GM10847 (cell line): ENCODE results near the gene IKZF3.

Source experiments
- POLR2A ChIP-seq: IDR thresholded peaks from 2 replicates; pipeline ENCODE4 v1.6.1; 2011; ENCODE audit not compliant: insufficient read length; ENCODE audit errors: extremely low read depth

Gene IKZF3

DNA sequence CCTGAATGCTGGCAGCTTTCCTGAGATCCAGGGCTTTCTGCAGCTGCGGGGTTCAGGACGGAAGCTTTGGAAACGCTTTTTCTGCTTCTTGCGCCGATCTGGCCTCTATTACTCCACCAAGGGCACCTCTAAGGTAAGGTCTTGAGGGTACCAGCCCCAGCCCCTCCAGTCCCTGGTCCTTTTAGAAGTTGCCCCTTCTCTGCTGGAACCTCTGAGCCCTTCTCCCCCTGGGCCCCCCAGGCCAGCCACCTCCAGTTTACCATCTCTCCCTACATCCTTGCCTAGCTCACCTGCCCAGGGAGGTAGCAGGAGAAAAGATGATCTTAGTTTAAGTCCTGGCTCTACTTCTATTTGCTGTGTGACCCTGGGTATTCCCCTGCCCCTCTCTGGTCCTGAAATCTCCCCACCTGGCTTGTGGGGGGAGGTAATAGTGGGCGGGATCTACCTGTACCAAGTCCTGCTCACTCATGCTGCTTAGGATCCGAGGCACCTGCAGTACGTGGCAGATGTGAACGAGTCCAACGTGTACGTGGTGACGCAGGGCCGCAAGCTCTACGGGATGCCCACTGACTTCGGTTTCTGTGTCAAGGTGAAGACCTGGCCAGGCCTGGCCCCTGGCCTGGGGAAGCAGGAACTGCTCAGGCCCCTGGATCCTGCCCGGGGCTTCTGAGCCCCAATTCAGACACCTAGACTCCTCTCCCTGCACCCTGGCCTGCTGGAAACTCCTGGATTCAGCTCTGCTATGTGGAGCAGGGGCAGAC is 119.9 kb downstream of the IKZF3 start:
- no peak for TF ChIP-seq POLR2A

DNA sequence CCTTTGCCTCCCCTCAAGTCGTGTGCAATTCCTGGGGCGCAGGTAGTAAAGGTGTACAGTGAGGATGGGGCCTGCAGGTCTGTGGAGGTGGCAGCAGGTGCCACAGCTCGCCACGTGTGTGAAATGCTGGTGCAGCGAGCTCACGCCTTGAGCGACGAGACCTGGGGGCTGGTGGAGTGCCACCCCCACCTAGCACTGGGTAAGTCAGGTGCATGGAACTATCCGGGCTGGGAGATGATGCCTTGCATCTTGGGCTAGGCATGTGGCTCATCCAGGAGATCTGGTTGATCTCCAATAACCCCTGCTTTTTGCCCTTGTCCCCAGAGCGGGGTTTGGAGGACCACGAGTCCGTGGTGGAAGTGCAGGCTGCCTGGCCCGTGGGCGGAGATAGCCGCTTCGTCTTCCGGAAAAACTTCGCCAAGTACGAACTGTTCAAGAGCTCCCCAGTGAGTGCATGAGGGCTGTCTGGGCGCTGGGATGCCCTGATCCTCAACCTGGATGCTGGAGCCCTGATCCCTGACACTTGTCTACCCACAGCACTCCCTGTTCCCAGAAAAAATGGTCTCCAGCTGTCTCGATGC is 121.2 kb downstream of the IKZF3 start:
- TF ChIP-seq POLR2A, result no peak

DNA sequence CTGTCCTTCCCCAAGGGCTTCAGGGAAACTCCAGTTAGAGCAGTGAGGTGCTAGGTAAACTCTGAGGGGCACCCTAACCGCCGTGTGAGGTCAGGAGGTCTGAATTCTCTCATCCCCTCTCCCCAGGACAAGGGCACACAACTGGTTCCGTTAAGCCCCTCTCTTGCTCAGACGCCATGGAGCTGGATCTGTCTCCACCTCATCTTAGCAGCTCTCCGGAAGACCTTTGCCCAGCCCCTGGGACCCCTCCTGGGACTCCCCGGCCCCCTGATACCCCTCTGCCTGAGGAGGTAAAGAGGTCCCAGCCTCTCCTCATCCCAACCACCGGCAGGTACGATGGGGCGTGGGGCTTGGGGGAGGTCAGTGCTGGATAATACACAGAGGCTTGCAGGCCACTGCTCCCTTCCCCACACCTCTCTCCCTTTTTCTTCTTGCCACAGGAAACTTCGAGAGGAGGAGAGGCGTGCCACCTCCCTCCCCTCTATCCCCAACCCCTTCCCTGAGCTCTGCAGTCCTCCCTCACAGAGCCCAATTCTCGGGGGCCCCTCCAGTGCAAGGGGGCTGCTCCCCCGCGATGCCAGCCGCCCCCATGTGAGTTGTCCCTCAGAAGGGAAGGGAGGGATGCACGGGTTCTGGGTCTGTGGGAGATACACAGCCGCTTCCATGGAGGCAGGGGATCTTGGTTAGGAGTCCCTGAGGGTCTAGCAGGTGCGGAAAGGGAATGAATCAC is 121.8 kb downstream of the IKZF3 start:
- TF ChIP-seq POLR2A, result no peak

DNA sequence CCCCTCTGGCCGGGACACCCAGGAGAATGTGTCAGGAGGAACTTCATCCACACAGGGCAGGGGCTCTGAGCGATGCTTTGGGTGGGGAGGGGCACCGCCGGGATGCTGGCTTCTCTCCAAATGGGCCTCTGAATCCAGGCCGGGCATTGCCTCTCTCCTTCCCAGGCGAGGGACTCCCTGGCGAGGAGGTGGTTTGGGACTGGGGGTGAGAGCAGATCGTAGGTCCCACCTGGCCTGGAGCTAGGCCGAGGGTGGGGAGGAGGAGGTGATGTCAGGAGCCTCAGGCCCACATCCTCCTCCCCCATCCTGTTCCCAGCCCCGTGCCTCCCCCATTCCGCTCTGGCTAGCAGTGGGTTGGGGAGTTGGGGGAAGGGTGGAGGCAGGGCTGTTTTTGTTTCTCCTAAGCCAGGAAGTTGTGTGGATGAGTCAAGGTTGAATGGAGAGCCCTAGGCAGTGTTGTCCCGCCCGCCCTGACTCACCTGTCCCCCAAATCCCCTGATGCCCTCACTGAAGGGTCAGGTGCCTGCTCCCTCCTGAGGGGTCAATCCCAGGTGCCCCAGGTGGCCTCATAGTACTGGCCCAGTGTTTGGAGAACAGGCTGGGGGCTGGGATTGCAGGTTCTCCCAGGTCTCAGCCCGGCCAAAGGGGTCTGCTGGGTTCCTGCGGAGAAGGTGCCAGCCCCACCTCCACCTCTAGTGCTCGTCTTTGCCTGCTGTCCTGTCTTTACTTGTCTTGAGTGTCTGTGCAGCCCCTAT is 123.6 kb downstream of the IKZF3 start:
- no peak for TF ChIP-seq POLR2A

DNA sequence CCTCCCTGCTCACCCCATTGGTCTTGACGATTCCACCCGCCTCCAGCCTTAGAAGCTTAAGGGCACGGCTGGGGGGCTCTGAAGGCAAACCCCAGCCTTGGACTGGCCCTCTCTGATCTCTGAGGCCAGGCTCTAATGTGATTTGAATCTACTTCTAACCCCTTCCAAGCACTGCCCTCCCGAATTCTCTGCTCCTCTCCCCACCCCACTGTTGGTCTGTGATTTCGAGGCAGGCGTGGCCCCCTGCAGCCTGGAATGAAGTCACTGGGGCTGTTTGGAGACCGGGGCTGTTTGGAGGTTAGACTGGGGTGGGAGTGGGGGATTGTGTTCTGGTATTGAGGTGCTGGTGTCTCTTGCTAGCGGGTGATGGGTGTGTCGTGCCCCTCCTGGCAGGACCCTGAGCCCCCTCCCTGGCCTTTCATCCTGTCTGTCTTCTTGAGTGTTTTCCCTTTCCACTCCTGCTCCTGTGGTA is 124.2 kb downstream of the IKZF3 start:
- no peak for TF ChIP-seq POLR2A

DNA sequence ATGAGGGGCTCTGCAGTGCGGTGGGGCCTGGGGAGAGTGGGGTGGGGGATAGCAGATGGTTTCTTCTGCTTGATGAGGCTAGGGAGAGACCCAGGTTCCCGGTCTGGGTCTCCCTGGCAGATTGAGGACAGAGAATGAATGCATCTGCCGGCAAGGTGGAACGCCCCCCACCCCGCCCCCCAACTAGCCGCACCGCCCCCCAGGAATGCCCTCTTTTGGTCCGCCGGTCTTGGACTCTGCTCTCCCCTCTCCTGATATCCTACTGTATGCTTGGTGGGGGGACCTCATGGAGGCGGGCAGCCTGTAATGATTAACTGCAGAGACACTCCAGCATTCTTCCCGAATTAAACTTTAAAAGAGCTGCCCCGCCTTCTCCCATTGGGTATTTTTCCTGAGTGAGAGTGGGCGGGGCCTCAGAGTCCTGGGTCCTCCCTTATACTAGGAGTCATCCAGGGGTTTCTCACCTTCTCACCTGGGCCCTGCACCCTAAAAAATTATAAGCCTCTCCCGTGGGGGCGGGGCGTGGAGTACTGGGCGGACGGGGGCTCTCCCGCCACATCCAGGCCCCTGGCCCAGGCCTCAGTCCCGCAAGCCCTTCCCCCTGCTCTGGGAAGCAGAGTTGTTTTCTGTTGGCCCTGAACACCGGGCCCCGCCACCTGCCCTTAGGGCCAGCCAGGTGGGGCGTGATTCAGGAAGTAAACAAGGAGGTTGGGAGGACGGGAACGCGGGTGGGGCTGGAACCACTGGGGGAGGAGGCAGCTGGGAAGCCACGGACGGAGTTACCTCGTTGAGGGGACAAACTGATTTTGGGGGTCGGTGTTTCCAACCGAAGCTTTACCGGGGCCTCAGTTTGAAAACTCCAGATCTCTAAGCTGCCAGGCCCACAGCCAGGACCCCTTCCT is 124.9 kb downstream of the IKZF3 start:
- no peak for TF ChIP-seq POLR2A

DNA sequence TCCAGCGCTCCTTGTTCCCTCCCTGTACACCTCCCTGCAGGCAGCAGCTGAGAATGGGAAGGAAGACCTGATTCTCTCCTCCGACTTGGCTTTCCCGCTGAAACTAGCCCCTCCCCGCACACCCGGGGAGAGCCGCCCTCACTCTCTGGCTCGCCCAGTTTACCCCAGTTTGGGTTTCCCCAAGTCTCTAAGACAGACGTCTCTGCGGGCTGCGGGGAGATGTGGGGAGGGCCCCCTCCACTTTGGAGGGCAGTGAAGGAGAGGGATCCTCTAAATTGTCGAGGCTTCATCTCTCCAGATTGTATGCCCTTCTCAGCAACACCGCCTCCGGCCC is 125.6 kb downstream of the IKZF3 start:
- no peak for TF ChIP-seq POLR2A

DNA sequence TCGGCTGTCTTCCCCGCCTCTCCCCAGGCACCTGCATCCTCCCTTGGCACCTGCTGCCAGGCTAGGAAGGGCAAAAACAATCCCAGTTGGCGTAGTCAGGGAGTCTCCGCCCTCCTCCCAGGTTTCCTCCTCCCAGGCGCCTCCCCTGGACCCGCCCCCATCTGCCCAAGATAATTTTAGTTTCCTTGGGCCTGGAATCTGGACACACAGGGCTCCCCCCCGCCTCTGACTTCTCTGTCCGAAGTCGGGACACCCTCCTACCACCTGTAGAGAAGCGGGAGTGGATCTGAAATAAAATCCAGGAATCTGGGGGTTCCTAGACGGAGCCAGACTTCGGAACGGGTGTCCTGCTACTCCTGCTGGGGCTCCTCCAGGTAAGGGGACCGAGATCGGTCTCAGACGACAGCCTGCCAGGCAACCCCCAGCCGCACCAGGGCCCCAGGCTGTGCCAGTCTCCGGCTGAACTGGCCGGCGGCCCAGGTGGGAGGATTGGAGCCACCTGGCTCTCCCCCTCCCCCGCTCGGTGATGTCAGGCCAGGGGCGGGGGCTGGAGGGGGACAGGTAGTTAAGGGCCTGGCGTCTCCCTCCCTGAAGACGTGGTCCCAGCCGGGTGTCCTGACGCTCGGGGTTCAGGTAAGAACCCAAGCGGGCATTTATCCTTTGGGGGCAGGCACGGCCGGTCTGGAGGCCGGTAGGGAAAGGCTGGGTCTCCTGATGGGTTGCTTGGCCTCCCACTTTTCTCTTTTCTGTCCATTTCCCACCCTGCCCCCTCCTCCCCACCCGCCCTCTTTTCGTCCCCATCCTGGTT is 126.1 kb downstream of the IKZF3 start, which contains the start of gene GRB7:
TSS of gene GRB7 (plus strand) at position 179 of the 808 bp plus-strand sequence. CDS start 4,364 bp downstream, outside the sequence.
- no peak for TF ChIP-seq POLR2A

DNA sequence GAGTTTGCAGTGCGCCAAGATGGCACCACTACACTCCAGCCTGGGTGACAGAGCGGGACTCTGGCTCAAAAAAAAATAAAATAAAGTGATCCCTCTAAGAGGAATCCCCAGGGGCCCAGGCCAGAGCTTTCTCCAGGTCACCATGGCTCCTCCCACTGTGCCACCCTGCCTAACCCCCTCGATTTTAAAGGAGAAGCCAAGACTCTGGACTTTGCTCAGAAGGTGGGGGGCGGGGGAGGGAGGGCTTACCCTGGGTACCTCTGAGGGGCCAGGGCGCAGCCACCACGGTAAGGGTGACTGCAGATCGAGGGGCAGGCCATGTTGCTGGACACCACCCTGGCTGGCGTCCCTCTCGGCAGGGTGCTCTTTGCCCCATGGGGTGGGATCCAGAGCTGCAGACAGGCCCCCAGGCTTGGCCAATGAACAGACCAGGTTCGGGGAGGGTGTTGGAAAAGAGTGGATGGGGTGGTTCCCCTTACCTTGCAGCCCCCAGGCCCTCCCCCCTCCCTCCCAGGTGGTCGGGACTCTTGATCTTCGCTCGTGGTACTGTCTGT is 126.8 kb downstream of the IKZF3 start:
- no peak for TF ChIP-seq POLR2A

DNA sequence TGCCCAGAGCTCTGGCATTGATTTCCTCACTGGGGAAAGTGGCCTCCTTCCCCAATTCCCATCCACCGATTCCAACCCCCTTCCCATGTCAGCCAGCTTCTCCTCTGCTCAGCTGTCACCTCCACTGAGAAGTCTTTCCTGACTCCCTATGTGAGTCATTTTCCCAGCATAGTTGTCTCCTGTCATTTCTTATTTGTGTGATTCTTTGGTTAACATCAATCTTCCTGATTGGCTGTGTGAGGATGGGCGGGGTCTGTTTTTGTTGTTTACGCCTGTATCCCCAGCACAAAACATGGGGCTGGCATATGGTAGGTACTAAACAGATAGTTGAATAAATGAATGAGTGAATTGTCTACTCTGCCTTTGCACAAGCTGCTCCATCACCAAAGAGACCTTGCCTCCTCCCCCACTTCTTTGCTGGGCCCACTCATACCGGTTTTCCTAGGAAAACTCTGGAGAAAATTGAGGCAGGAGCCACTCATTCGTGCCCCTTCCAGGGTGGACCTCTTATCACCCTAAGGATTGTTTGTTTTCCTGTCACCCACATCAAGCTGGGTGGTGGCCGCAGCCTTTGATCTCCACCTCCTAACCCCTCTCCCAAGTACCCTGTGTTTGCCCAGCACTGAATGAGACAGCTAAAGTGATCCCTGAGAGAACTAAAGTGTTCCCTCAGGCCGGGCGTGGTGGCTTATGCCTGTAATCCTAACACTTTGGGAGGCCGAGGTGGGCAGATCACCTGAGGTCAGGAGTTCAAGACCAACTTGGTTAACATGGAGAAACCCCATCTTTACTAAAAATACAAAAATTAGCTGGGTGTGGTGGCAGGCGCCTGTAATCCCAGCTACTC is 127.6 kb downstream of the IKZF3 start:
- no peak for TF ChIP-seq POLR2A

DNA sequence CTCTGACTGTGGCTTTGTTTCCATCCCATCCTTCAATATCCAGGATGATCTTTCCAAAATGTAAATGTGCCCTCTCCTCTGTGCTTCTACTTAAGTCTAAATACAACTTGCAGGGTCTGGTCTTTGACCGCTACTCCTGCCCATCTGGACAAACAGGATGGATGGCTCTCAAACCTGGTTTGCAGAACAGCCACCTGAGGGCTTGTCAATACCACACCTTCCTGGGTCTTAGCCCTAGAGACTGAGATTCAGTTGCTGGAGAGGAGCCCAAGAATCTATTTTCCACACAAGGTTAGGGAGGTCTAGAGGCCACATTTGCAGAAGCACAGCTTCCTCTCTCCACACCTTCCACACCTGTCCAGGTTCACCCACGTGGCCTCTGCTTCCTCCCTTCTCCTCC is 128.2 kb downstream of the IKZF3 start:
- TF ChIP-seq POLR2A, result no peak

DNA sequence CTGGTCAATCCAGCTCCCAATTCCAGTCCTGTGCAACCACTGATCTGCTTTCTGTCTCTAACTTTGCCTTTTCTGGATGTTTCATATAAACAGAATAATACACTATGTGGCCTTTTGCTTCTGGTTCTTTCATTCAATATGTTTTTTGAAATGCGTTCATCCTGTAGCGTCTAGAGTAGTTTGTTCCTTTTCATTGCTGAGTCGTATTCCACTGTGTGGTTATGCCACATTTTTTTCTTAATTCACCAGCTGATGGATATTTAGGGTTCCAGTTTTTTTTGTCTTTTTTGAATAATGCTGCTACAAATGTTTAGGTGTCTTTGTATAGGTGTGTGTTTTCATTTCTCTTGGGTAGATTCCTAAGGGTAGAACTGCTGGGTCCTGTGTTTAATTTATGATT is 131.5 kb downstream of the IKZF3 start:
- no peak for TF ChIP-seq POLR2A
